GM21529 (cell line): ENCODE measurements around the gene GMDS.
A peak's percentile ranks its signal among the peaks of the same experiment; 100 is the strongest.

ENCODE experiments used
- ATAC-seq: cut with Tn5 transposase; IDR thresholded peaks from one replicate; pipeline ENCODE4 v1.9.1; 2021; ENCODE audit not compliant: unreplicated experiment

The GMDS gene

DNA sequence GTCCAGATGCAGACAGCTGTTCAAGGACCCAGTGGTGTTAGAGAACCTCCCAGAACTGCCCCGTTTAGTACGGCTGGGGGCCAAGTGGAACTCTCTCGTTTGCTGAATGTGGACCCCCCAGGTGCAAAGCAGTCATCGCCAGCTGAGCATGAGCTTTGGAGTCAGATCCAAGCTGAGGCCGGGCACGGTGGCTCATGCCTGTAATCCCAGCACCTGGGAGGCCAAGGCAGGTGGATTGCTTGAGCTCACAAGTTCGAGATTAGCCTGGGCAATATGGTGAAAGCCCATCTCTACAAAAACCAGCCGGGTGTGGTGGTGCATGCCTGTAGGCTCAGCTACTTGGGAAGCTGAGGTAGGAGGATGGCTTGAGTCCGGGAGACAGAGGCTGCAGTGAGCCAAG is 606.0 kb downstream of the GMDS start:
- ATAC-seq, result no peak

DNA sequence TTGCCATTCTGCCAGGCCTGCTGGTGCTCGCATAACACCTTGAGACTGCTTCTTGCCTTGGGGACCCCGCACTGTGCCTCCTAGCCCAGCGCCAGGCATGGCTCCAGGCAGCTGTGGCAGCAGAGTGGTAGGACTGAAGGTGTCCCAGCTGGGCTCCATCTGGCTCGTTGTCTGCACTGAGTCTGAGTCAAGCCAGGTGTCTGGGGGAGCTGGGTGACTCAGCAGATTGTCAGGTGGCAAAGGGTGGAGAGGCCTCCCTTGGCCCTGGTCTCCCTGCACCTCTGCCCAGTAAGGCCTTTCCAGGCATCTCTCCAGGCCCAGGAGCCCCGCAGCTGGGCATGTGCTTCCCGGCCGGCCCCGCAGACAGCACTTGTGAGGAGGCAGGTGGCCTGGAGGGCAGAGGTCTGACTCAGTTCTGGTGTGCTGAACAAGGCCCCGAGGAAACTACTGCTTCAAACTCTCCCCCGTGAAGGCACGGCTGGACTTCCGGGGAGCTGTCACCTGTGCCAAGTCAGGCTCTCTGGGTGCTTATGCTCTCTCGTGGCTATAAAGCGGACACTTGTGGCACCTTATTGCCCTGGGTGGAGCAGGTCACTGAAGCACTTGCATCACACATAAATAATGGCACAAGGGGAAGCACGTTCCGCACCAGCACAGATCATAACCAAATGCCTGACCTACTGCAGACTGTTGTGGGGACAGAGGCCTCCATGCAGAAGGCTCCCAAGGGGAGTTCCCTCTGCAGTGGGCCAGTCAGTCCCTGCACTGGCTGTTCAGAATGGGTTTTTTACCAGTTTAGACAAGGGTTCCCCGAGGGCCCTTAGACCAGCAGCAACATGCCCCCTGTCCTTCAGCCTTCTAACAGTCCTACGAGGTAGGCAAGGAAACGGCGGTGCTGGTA is 608.2 kb downstream of the GMDS start:
- ATAC-seq, result no peak

DNA sequence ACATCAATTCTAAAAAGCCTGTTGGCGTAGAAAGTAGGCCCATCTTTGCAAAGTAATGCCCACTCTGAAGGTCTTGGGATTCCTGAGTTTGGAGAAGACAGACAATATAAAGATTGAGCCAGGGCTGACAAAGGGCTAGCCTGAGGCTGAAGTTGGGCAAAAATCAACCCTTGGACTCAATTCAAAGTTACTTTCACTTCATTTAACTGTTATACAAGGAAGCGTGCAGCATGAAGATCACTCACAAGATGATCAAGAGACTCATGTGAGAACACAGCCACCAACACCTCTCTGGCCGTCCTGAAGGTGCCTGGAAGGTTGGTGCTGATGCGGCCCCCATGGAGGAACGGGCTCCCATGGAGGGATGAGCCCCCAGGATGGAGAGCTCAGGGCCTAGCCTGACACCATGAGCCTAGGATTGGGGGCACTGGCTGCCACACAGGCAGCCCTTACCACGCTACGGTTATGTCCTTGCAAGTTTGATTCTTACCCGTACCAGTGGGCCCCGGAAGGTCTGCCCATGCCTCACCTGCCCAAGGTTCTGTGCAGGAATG is 609.1 kb downstream of the GMDS start:
- ATAC-seq, result no peak

DNA sequence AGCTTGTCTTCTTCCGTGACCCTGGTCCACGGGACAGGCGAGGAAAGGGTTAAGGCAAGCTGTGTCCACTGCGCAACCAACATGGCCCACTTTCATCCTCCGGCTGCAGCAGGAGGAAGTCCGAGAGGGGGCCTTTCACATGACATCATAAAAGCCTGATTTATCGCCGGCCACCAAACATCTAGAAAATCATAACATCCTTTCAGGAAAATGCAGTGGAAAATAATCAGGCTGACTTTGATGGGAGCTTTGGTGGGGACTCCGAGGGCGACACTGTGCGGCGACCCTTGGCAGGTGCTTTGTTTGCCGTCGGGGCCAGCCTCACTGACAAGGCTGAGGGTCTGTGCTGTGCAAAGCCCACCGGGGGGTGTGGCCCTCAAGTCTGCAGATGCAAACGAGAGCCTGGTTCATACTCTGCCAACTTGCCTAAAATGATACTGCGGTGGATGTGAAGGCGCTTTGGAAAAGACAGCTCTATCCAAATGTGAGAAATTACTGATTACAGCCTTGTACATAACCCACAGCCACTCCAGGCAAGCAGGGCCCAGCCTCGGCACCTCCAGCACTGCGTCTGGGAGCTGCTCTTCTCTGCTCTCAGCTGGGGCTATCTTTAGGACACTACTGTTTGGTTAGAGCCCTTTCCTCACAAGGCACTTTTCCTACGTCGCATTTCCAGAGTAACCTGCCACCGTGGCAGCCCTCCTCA is 609.9 kb downstream of the GMDS start:
- ATAC-seq, result no peak

DNA sequence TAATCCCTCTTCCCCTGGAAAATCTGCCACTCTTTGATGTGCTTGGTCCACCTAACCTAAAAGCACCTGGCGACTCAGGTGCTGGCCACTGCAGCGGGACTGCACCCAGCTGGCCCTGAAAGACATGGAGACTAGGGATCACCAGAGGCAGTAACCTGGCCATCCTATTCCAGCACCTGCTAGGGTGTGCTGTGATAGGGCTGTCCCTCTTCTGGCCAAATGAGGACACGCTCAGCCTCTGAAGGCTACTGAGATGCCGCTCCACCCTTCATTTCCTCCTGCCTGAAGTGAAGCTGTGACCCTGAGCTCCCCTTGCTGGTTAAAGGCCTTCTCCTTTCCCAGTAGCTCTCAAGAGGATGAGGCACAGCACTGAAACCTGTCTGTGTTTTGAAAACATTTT is 611.3 kb downstream of the GMDS start:
- ATAC-seq, result no peak

DNA sequence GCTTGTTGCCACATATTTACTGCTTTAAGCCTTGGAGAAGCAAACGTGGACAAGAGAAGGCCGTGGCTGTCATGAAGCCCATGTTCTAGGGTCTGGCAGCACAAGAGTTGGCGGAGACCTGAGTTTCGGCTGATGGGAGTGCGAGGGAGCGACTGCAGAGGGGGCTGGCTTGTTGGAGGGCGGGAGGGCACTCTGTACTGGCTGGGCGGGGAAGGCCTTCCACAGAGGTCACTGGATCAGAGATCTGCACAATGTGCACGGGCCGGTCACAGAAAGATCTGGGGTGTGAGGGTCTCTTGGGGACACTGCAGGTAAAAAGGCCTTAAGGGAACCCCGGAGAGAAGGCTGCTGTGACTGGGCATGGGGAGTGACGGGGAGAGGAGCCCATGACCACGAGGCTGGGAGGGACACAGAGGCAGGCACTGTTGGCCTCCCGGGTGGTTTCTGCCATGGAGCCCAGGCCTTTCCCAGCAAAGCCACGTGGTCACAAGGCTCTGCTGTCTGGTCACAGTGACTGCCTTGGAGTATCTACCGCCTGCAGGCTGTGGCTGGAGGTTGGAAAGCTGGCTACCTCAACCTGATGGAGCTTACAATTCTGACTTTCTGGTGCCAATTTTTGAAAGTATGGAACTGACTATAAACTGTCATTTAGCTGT is 611.9 kb downstream of the GMDS start:
- no peak for ATAC-seq

DNA sequence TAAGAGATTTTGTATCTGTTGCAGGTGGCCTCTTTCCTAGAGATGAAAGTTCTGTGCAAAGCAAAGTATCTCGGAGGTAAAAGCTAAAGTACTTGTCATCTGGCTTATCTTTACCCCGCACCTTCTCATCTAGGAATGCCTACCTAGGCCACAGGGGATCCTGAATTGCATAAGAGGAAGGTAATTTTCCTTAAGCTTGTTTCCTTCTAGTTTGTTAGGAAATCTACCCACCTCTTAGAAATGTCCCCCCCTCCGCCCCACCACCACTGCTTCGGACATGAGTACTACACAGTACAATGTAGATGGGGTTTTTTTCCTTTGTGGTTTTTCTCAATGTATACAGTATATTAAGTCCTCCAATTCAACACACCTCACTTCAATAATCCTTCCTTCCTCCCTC is 614.2 kb downstream of the GMDS start:
- ATAC-seq, result no peak

DNA sequence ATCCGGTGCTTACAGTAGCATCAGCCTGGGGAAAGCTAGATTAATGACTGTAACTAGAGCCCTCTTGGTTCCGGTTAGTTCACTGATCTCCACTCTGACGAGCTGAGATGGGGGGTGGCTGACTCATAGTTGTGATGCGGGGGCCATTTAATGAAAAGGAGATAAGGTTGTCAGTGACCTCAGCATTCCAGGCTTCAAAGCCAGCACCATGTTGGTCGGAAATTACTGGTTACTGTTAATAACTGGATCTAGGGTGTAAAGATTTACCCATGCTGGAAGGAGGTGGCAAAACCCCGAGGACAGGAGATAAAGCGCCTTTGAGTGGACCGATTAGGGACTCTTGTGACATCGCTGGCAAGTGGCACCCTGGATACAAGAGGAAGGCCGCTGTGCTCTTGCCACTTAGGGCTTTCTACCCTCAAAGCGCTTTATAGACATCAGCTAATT is 614.6 kb downstream of the GMDS start:
- ATAC-seq, result no peak

DNA sequence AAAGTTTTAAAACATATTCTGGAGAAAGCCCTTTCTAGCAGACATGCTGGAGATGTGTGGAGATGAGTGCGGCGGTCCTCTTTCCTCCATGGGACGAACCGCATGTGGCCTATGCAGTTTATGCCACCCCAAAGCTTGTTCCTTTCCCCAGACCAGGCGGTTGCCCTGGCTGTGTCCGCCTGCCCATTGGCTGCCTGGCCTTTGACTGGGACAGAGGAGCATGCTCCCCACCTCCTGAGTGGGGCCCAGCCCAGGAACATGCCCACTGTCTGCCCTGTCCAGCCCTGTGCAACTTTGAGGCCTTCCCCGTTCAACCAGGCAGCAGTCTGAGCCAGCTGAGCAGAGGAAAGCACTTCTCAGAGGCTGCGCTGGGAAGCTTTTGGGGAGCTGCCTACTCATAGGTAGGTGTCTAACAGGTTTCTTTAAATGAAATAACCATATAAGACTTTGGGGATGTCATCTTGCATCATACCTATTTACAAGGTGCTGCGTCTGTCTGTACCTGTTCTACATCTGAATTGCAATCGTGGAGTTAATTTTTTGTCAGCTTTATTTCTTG is 615.1 kb downstream of the GMDS start:
- no peak for ATAC-seq

DNA sequence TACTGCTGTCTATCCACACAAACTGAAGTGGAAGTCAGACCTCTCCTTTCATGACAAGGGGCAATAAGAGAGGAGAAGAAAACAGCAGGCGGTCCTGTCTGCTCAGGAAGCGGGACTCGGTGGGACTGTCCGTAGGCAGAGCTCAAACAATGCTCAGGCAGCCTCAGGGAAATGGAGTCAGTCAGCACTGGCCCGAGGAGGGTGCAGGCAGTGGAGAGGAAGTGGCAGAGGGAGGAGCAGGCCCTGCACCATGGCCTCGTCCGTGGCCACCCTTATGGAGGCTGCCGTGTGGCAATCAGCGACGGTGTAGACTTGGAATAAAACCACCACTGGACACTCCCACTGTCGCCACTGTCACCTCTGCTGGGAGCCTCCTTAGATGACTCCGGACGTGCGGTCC is 616.1 kb downstream of the GMDS start:
- no peak for ATAC-seq

DNA sequence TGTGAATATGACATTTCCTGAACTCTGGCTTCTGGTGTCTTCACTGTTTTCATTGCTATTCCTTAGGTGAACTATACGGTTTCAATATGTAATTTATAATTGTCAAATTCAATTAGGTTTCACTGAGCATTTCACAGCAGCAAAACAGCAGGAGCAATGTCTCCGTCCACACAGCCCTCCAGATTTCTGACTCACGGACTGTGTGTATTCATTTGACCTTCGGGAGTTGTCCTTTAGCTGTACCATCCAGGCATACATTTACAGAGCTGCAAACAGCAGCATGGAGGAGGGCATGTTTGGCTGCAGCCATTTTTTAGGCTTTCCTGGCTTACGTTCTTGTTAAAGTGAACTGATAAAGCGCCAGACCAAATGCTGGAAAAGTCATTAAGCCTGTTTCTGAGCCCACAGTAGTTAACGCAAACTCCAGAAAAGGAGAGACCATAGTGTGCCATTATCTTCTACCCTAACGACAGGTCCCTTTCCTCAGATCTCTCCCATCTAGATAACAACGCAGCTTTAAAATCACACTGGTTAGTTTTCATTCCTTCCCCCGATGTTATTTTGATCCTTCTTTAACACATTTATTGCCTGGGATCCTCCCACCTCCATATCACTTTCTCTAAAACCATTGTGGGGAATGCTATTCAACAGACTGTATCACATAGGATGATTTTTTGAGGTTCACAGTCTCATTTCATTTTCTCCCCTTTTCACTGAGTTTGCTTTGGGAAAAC is 617.4 kb downstream of the GMDS start:
- no peak for ATAC-seq

DNA sequence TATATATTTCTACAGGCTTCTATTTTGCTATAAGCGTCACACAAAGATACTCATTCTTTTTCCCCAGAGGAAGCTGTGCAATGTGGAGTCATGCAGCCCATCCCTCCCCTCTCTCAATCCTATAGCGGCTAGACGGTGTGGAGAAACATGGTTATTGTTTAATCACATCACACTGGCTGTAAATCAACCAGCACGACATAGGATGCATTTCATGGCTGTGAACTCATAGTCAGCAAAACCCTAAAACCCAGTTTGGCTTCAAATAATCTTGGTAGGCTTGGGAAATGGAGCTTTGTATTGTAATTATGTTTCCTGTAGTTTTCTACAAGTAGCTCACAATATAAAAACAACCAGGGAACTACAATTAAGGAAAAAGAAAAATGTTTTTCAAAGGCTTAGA is 618.9 kb downstream of the GMDS start:
- ATAC-seq, result no peak

DNA sequence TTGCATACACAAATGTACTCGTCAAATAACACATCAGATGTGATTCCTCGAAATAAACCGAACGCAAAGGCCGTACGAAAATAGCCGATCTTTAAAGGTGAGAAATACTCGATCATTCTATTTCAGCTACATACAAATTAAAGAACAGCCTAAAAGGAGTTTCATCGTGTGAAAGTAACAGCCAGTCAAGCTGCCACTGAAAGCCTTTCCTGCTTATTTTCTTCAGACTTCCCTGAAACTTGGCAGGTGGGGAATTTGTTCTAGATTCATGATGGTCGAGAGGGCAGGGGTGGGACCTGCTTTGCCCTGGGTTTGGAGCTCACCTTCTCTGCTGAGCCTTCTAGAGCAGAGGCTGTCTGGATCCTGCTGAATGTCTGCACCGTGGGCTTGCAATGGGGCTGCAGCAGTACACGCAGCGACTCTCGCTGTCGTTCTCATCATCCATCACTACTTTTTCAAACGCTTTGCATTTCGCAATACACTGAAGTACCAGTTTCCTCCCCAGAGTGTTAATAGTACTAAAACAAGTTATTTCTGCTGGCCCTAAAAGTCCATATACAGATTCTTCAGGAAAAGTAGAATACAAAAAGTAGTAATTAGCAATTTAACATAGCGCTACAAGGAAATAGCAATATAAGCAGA is 619.5 kb downstream of the GMDS start:
- no peak for ATAC-seq

DNA sequence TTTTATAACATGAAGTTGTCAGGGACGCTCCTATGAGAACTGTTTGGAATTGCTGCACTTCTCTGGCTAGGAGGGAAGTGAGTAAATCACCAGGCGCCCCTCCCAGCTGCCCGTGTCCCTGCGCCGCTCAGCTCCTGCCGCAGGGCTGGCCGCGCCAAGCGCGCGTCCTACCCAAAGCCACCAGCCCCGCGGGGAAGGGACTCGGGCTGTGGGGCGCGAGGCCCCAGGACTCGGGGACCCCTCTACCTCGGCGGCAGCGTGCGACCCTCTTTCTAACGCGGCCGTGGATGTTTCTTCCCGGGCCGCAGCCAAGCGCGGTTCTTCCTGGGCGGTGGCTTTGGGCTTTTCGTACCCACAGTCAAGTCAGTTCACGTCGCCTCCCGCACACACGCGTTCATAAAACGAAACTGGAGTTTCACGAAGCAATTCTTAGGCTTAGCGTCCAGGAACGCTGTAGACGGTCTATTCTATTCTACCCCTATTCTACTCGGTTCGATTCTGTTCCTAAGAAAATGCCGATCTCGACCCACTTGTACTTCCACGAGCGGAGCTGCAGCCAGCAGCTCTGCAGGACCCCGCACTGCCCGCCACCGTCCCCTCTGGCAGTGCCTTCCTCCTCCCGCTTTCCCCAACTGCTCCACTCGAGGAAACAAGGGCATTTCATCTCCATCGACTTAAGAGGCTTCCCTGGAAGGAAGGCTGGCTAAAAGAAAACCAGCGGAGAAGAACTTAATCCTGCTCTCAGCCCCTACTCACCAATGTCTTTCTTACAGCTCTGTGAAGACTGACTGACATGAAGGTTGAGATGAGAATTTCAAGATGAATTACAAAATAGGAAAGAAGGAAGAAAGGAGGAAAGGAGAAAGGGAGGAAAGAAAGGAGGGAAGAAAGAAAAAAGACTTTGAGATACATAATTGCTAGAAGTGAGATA is 620.3 kb downstream of the GMDS start:
- peak; percentile 24 for ATAC-seq

DNA sequence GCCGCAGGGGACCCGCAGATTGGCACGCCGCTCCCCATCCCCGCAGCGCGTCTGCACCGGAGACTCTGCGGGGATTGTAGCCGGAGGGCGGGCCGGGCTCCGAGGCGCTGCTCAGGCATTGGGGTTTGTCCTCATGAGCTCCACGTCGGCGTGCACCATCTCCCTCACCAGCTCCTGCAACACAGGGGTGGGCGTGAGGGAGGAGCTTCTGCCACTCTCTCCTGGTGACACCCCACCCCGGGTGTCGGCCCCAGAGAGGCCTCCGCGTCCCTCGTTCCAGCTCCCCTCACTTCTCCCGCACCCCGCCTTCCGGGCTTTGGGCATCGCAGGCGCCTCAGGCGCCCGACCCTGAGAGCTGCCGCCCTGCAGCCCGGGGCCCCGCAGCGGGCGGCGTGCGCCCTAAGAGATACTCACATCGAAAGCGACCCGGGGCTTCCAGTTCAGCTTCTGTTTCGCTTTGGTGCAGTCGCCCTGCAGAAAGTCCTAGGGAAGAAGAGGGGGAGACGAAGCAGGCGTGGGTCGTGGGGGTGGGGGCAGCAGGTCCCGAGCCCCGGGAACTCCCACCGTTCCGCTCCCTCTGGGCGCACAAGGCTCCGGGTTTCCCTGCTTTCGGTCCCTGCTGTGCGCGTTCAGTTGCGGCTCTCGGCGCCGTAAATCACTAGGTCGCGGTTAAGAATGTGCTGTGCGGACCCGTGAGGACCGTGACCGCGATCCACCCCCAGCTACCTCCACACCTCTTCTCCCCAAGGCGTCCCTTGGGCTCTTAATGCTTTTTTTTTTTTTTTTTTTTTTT is 621.2 kb downstream of the GMDS start:
- peak; percentile 71 for ATAC-seq

DNA sequence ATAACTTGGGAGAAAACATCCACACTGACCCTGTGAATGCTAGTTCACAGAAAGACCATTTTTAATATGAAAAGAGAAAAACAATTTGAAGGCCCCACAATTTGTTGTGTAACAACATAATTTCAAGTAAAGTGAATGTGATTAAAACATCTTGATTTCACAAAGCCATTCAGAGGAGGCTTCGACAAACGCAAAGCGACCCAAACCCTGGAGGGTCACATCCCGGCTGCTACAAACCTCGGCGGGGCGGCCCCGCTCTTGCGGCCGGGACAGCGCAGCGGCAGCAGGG is 621.7 kb downstream of the GMDS start:
- no peak for ATAC-seq

DNA sequence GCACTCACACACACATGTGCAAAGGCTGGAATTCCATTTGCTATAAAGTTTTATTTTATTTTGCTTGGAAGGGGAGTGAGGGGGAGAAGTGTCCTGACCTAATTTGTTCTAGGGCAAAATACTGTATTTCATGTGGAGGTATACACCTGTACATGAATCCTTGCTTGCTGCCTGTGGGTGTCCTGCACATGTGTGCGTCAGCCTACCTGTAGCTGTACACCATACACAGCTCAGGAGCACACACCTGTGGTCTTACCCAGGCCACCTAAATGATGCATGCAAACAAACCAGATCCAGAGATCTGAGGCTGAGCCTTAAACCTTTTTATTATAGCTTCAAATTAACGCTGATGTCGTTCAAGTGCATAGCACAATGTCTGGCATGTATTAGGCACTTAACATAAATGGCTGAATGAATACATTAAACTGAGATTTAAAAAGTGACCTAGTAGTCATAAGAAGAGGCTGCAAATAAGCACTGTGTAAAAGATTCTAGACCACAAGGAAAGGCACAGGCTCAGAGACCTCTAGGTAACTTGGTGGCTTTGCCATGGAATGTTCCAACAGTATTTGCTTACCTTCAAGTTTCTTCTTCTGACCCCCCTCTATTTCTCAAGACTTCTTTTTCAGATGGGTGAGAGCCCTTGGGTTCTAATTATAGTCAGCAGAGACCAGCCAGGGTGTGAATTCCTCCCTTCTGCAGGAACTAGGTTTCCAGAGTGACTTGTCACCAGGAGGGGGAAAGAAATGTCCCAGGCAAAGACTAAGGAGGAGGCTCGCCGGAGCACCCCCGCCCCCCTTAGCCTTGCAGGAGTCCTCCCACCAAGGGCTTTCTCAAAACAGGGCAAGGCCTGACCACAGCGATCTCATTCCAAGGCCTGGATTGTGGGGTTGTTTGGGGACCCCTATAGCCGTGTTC is 622.3 kb downstream of the GMDS start:
- no peak for ATAC-seq
